Caco-2 (cell line): ENCODE measurements around the gene PAX4. TPM values are rescaled to one million over a fixed set of nuclear protein-coding genes. Genes with fewer than 3 reads are reported as not detected.

Experiments
- BruUV-seq: library from RNA; stranded (reverse); fragments of 400-500 nt; replicated peaks from 2 replicates; lab custom pipeline; 2021; lab: Mats Ljungman, UMichigan
- CTCF ChIA-PET: fragments of 300-600 bp; sonication (Branson Sonifier 250); formaldehyde crosslinking; loops from one replicate; lab custom pipeline; 2022; ENCODE audit warnings: antibody characterized with exemption; lab: Charles Lee
- POLR2A ChIA-PET: fragments of 300-600 bp; sonication (Branson Sonifier 250); formaldehyde crosslinking; loops from one replicate; lab custom pipeline; 2022; ENCODE audit warnings: antibody characterized with exemption; lab: Charles Lee
- DNase-seq, 2 experiments: peaks; one replicate each; pipeline versions ENCODE4 v3.0.0 to v3.0.0-alpha.2; 2020 to 2022
- H3K27me3 ChIP-seq: replicated peaks from 2 replicates; pipeline ENCODE4 v1.6.0; 2011; ENCODE audit warnings: low read length; ENCODE audit not compliant: control insufficient read depth, insufficient read depth
- H3K36me3 ChIP-seq: 2 replicates; pipeline ENCODE4 v1.5.1; 2011; ENCODE audit warnings: low read length; ENCODE audit not compliant: control insufficient read depth, insufficient read depth
- H3K4me1 ChIP-seq: fragments of 250-450 bp; sonication (Bioruptor Pico); 2 replicates; pipeline ENCODE4 v1.5.1; 2020; ENCODE audit warnings: mild to moderate bottlenecking
- H3K4me3 ChIP-seq: 2 replicates; pipeline ENCODE4 v1.5.1; 2011; ENCODE audit warnings: low read depth, mild to moderate bottlenecking, control low read depth, low read length
- H3K9me3 ChIP-seq: fragments of 250-450 bp; sonication (Bioruptor Pico); 2 replicates; pipeline ENCODE4 v1.5.1; 2020; ENCODE audit warnings: mild to moderate bottlenecking, moderate library complexity
- H3K27ac Mint-ChIP-seq: one replicate; pipeline ENCODE4 v1.8.0; 2022; ENCODE audit warnings: mixed read lengths; ENCODE audit not compliant: unreplicated experiment
- H3K27me3 Mint-ChIP-seq: one replicate; pipeline ENCODE4 v1.8.0; 2022; ENCODE audit warnings: mixed read lengths; ENCODE audit not compliant: insufficient read depth, unreplicated experiment
- H3K36me3 Mint-ChIP-seq: one replicate; pipeline ENCODE4 v1.8.0; 2022; ENCODE audit warnings: mild to moderate bottlenecking, mixed read lengths; ENCODE audit not compliant: insufficient read depth, unreplicated experiment
- H3K4me1 Mint-ChIP-seq: one replicate; pipeline ENCODE4 v1.8.0; 2022; ENCODE audit warnings: low read depth, mixed read lengths; ENCODE audit not compliant: unreplicated experiment
- H3K4me3 Mint-ChIP-seq: one replicate; pipeline ENCODE4 v1.8.0; 2022; ENCODE audit warnings: mild to moderate bottlenecking, moderate library complexity, mixed read lengths; ENCODE audit not compliant: unreplicated experiment
- H3K9me3 Mint-ChIP-seq: one replicate; pipeline ENCODE4 v1.8.0; 2022; ENCODE audit warnings: mixed read lengths; ENCODE audit not compliant: unreplicated experiment
- intact Hi-C: fragments of 100-400 bp; cut with micrococcal nuclease; formaldehyde crosslinking; loops from one replicate; pipeline ENCODE4 v1.10.0; 2022; ENCODE audit not compliant: unreplicated experiment
- total RNA-seq: library from RNA; stranded (reverse); gene quantifications from 2 replicates; pipeline ENCODE4 v1.2.3, GENCODE V29; 2022
- TF ChIP-seq, protein P1 (sequence below), 2 experiments: fragments of 200-600 bp in 1 of 2; IDR thresholded peaks; 1 replicate in 1 of 2; 2 replicates in 1 of 2; pipeline versions ENCODE4 v1.5.1 to v1.8.0; 2011 to 2022; ENCODE audit warnings: antibody characterized with exemption in 1 of 2, control low read depth in 1 of 2, inconsistent platforms in 1 of 2, low read depth in 1 of 2, low read length in 1 of 2, mild to moderate bottlenecking in 1 of 2, moderate library complexity in 1 of 2; ENCODE audit not compliant: insufficient read depth in 1 of 2, severe bottlenecking in 1 of 2, unreplicated experiment in 1 of 2

Gene PAX4
- total RNA-seq, 1 experiment from 2014 or later: not detected

- Mint-ChIP-seq H3K9me3 (no peaks in the 10 kb centered on the region), H3K36me3 (peaks cover 42% of the 10 kb centered on the region), H3K27ac (no peak overlapping the region), H3K27me3 (no peaks in the 10 kb centered on the region), H3K4me3 (no peak overlapping the region), H3K4me1 (peaks cover 18% of the 10 kb centered on the region)
- BruUV-seq: TSS peak; percentile 98
- TF ChIP-seq, protein P1, sequence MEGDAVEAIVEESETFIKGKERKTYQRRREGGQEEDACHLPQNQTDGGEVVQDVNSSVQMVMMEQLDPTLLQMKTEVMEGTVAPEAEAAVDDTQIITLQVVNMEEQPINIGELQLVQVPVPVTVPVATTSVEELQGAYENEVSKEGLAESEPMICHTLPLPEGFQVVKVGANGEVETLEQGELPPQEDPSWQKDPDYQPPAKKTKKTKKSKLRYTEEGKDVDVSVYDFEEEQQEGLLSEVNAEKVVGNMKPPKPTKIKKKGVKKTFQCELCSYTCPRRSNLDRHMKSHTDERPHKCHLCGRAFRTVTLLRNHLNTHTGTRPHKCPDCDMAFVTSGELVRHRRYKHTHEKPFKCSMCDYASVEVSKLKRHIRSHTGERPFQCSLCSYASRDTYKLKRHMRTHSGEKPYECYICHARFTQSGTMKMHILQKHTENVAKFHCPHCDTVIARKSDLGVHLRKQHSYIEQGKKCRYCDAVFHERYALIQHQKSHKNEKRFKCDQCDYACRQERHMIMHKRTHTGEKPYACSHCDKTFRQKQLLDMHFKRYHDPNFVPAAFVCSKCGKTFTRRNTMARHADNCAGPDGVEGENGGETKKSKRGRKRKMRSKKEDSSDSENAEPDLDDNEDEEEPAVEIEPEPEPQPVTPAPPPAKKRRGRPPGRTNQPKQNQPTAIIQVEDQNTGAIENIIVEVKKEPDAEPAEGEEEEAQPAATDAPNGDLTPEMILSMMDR (IDR thresholded peaks at IDR 0.05; ENCODE audit: insufficient read depth in 1 of 2, low read depth in 1 of 2, low read length in 1 of 2, severe bottlenecking in 1 of 2, unreplicated experiment in 1 of 2): no peak
- H3K36me3 ChIP-seq: no peaks in the 10 kb centered on the region
- intact Hi-C loops: loop anchor here (1.0 to 5.0 kb wide), 4 partner anchors 9 to 259 kb away; partner anchors contain the start of genes ARF5 and ZNF800
- DNase-seq: peak in 1 of 2 experiments; percentile 69
- H3K4me1 ChIP-seq: peaks cover 13% of the 10 kb centered on the region
- no peaks in the 10 kb centered on the region for H3K9me3 ChIP-seq
- no peaks in the 10 kb centered on the region for H3K27me3 ChIP-seq
- peak overlapping the region; percentile 79 for H3K4me3 ChIP-seq
- POLR2A ChIA-PET: interaction anchor here (0.6 to 1.2 kb wide), 6 partner anchors 9 to 190 kb away, joined by 3 to 9 read pairs (median 4); partner anchors contain the start of genes ARF5 and GCC1
- CTCF ChIA-PET: interaction anchor here (1.3 kb wide), 1 partner anchor 63 kb away, joined by 4 read pairs; the partner anchor contains the start of gene ARF5
Measured at GRCh38 chr7:127650847-127651555, 33.1 kb upstream of the PAX4 start.

- no peaks in the 10 kb centered on the region for H3K9me3 ChIP-seq
- Mint-ChIP-seq H3K9me3 (no peaks in the 10 kb centered on the region), H3K4me1 (no peaks in the 10 kb centered on the region), H3K27me3 (no peaks in the 10 kb centered on the region), H3K27ac (no peak overlapping the region), H3K4me3 (no peak overlapping the region), H3K36me3 (peaks cover 24% of the 10 kb centered on the region)
- intact Hi-C loops: no loop called here
- H3K27me3 ChIP-seq: no peaks in the 10 kb centered on the region
- CTCF ChIA-PET: no interaction called here
- no TSS peak for BruUV-seq
- POLR2A ChIA-PET: no interaction called here
- peaks cover 14% of the 10 kb centered on the region for H3K4me1 ChIP-seq
- TF ChIP-seq, protein P1 (IDR thresholded peaks at IDR 0.05; ENCODE audit: insufficient read depth in 1 of 2, low read depth in 1 of 2, low read length in 1 of 2, severe bottlenecking in 1 of 2, unreplicated experiment in 1 of 2): no peak
- no peak for DNase-seq
- H3K36me3 ChIP-seq: no peaks in the 10 kb centered on the region
- no peak overlapping the region for H3K4me3 ChIP-seq
Measured at GRCh38 chr7:127648986-127649385, 31.0 kb upstream of the PAX4 start.

GRCh38 chr7:127647636-127648035 is 29.7 kb upstream of the PAX4 start:
- POLR2A ChIA-PET: no interaction called here
- Histone ChIP-seq H3K4me3 (no peak overlapping the region), H3K27me3 (no peaks in the 10 kb centered on the region), H3K36me3 (no peaks in the 10 kb centered on the region), H3K9me3 (no peaks in the 10 kb centered on the region), H3K4me1 (peaks cover 22% of the 10 kb centered on the region)
- H3K4me1 Mint-ChIP-seq: peaks cover 8% of the 10 kb centered on the region
- H3K36me3 Mint-ChIP-seq: peaks cover 12% of the 10 kb centered on the region
- CTCF ChIA-PET: no interaction called here
- no peak overlapping the region for H3K27ac Mint-ChIP-seq
- H3K27me3 Mint-ChIP-seq: no peaks in the 10 kb centered on the region
- intact Hi-C loops: no loop called here
- TF ChIP-seq, protein P1 (IDR thresholded peaks at IDR 0.05; ENCODE audit: insufficient read depth in 1 of 2, low read depth in 1 of 2, low read length in 1 of 2, severe bottlenecking in 1 of 2, unreplicated experiment in 1 of 2): no peak
- BruUV-seq: no TSS peak
- DNase-seq: no peak
- no peaks in the 10 kb centered on the region for H3K9me3 Mint-ChIP-seq
- no peak overlapping the region for H3K4me3 Mint-ChIP-seq
